ENCODE data around the gene CCDC158. TPM values are rescaled to one million over a fixed set of nuclear protein-coding genes. Genes with fewer than 3 reads are reported as not detected.
"Not testable (repeated sequence)": the region's sequence is repeated elsewhere in the genome, so short reads cannot be mapped to it uniquely, and the experiment has no call there.

Gene CCDC158
- total RNA-seq, 1 donor from 2014 or later: not detected

- DNase-seq (ENCODE audit: low read depth in 2 of 2): peak; percentile 26 to 46
These were observed 46.9 kb downstream of the CCDC158 start for GRCh38 chr4:76373919-76374552.

- no peak for DNase-seq (ENCODE audit: low read depth in 2 of 2)
These were observed 54.2 kb downstream of the CCDC158 start for GRCh38 chr4:76366737-76367136.

DNA sequence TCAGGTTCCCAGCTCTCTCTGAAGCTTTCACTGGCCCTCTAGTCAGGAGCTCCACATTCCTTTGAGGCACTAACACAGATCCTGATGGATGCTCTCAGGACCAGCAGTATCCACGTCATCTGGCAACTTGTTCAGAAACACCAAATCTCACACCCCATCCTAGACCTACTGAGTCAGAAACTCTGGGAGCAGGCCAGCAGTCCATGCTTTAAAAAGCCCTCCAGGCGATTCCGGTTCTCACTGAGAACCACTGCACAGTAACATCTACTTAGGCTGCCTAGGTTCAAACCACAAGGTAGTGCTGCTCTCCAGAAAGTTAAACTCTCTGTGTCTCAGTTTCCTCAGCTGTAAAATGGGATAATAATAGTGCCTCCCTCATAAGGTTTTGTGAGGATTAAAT is 55.3 kb downstream of the CCDC158 start:
- no peak for DNase-seq (ENCODE audit: low read depth in 2 of 2)

GRCh38 chr4:76364763-76365162 is 56.2 kb downstream of the CCDC158 start:
- no peak for DNase-seq (ENCODE audit: low read depth in 2 of 2)

DNA sequence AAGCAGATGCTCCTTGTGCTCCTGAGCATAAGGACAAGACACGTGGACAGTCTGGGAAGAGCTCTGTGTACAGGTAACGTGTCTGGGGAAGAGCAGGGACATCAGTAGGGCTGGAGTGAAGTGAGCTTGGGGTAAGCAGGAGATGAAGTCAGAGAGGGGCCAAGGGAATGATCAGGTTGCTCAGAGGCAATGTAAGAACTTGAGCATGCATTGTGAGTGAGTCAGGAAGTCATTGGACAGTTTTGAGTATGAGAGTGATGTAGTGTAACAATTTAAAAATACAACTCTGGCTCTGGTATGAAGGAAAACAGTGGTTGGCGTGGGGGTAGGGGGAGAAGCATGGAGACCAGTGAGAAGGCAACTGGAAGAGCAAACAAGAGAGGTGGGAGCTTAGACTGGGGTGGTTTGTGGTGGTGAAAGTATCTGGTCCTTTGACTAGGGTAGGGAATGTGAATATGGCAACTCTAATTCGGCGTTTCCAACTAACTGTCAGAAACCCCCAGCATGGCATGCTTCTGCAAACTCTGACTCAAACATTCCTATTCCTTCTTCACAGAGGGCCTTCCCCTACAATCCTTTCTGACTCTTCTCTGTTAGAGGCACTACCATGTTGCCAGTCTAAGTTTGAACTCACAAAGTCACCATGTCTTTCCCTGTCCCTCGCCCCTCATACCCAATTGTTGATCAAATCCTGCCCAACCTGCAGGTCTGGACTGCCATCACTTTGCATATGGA is 57.2 kb downstream of the CCDC158 start:
- DNase-seq (ENCODE audit: low read depth in 2 of 2): no peak

GRCh38 chr4:76361689-76362412 is 59.1 kb downstream of the CCDC158 start:
- no peak for DNase-seq (ENCODE audit: low read depth in 2 of 2)

DNA sequence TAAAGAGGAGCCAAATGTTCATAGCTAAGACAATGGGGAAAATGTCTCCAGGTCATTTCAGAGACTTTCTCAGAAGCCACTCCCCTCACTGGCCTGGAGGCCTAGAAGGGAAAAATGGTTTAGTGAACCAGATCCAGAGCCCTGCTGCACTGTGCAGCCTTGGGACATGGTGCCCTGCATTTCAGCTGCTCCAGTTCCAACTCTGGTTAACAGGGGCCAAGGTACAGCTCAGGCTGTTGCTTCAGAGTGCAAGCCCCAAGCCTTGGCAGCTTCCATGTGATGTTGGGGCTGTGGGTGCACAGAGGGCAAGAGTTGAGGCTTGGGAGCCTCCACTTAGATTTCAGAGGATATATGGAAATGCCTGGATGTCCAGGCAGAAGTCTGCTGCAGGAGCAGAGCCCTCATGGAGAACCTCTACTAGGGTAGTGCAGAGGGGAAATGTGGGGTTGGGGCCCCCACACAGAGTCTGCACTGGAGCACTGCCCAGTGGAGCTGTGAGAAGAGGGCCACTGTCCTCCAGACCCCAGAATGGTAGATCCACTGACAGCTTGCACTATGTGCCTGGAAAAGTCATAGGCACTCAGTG is 61.0 kb downstream of the CCDC158 start:
- not testable (repeated sequence) for DNase-seq (ENCODE audit: low read depth in 2 of 2)

GRCh38 chr4:76357981-76358380 is 63.0 kb downstream of the CCDC158 start:
- DNase-seq (ENCODE audit: low read depth in 2 of 2): no peak

DNA sequence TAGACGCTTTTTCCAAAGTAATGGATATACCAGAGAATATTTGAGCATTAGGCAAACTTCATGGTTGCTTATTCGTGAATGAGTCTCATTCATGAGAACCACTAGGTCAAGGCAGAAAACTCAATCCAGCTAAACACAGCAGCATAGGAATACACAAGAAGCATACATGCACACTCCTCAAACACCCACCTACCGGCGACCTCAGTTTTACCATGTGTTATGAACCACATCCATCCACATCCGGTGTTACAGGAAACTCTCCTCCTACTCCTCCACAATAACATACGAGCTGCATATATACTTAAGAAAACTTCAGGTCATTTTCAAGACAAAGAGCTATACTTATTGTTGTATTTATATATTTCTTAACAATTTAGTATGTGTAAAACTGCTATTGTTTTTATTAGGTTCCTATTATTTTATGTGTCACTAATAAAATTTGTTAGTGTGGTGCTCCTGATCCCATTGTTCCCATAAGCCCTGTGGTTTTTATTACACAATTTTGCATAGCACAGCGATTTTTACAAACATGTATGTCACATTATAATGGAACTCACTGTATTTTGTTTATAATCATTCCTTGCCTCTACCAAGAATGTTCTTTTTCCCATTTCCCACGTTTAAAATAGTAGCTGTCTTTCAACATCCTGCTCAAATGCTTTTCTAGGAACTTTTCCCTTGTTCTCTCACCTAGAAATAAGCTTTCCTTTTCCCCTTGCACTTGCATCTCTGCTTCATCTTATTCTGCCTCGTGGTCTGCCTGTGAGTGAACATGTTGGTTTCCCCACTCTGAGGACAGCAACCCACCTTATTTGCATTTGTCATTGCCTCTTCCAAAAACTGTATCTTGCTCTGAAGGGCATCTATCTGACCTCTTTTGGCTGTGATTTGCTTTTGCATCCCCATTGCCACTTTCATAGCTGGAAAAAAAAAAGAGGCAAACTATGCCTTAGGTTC is 66.1 kb downstream of the CCDC158 start:
- DNase-seq (ENCODE audit: low read depth in 2 of 2): no peak

GRCh38 chr4:76342803-76343202 is 78.1 kb downstream of the CCDC158 start:
- DNase-seq (ENCODE audit: low read depth in 2 of 2): no peak

- no peak for DNase-seq (ENCODE audit: low read depth in 2 of 2)
These were observed 78.8 kb downstream of the CCDC158 start for GRCh38 chr4:76342191-76342590.

DNA sequence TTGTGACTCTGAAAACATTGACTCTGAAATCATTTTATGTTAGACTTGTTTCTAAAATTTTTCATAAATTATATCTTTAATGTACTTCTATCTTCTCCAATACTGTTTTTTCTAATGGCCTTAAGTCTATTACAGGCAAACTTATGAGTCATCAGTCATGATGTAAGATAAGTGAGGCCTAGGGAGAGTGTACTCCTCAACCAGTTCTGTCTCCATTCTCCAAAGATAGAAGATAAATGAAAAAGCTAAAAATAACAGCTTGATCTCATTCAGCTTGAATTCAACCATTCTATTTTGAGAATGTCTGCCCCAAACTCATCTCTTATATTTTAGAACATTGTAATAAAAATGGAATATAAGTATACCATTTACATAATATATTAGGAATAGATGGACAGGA is 79.9 kb downstream of the CCDC158 start:
- DNase-seq (ENCODE audit: low read depth in 2 of 2): peak in 1 of 2 donors; percentile 43

- DNase-seq (ENCODE audit: low read depth in 2 of 2): no peak
These were observed 81.6 kb downstream of the CCDC158 start for GRCh38 chr4:76339364-76339763.

- DNase-seq (ENCODE audit: low read depth in 2 of 2): no peak
These were observed 86.1 kb downstream of the CCDC158 start for GRCh38 chr4:76334885-76335284.

DNA sequence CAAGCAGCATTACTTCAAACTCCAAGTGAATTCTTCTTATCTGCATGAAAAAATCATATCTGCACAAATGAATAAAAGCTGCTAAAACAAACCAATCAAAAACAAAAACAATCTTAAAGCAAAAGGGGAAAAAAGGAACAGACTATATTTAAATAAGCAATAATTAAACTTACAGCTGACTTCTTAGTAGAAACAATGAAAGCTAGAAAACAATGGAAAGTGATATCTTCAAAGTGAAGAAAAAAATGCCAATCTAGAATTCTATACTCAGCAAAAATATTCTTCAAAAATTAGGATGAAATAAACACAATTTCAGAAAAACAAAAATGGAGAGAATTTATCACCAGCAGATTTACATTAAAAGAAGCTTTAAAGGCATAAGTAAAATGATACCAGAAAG is 94.4 kb downstream of the CCDC158 start:
- no peak for DNase-seq (ENCODE audit: low read depth in 2 of 2)

- no peak for DNase-seq (ENCODE audit: low read depth in 2 of 2)
These were observed 95.9 kb downstream of the CCDC158 start for GRCh38 chr4:76325072-76325471.

DNA sequence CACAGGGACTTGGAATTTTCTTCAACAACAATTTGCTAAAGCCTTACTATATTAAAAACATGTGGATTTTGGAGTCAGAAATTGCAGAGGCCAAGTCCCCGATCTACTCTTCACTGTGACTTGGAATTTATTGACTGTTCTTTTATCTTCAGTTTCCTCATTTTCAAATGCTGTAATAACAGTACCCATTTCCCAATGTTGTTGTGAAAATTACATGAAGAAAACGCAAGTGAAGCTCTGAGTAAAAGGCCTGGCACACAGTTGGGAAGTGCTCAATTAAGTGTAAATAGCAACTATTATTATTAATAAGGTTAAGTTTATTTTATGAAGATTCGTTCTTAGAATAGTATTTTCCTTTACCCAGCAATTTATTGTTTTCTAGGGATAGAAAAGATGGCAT is 98.7 kb downstream of the CCDC158 start:
- no peak for DNase-seq (ENCODE audit: low read depth in 2 of 2)

DNA sequence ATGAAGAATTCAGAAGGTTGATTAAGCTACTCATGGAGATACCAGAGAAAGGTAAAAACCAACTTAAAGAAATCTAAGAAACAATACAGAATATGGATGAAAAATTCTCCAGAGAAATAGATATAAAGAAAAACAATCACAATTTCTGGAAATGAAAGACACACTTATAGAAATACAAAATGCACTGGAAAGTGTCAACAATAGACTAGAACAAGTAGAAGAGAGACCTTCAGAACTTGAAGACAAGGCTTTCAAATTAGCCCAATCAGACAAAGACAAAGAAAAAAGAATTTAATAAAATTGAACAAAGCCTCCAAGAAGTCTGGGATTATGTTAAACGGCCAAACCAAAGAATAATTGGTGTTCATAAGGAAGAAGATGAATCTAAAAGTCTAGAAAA is 104.8 kb downstream of the CCDC158 start:
- no peak for DNase-seq (ENCODE audit: low read depth in 2 of 2)

- no peak for DNase-seq (ENCODE audit: low read depth in 2 of 2)
These were observed 105.5 kb downstream of the CCDC158 start for GRCh38 chr4:76315267-76315918.

- DNase-seq (ENCODE audit: low read depth in 2 of 2): no peak
These were observed 107.4 kb downstream of the CCDC158 start for GRCh38 chr4:76313547-76313946.

- DNase-seq (ENCODE audit: low read depth in 2 of 2): no peak
These were observed 108.5 kb downstream of the CCDC158 start for GRCh38 chr4:76312457-76312856.

All from lung microvascular endothelial cell (primary cell).